SK-N-SH (cell line): ENCODE data around the gene IFNA2. TPM values are rescaled to one million over a fixed set of nuclear protein-coding genes. Genes with fewer than 3 reads are reported as not detected.

Experiments
- CTCF ChIA-PET: fragments of 300-600, 350-600 bp; formaldehyde crosslinking; extraction: SDS; loops from one replicate; lab custom pipeline; 2021; lab: Yijun Ruan, JAX
- POLR2A ChIA-PET: fragments of 350-600 bp; sonication (Branson Sonifier 250); formaldehyde crosslinking; extraction: SDS; loops from one replicate; lab custom pipeline; 2020; ENCODE audit warnings: antibody characterized with exemption, inconsistent platforms; lab: Yijun Ruan, JAX
- DNase-seq: peaks from one replicate; pipeline ENCODE4 v3.0.0; 2012
- H2AFZ ChIP-seq: fragments of 200-600 bp; sonication (generic); 2 replicates; pipeline ENCODE4 v1.8.1; 2016; ENCODE audit warnings: antibody characterized with exemption, mild to moderate bottlenecking, low read depth
- H3F3A ChIP-seq: fragments of 200-600 bp; sonication (generic); replicated peaks from 2 replicates; pipeline ENCODE3; 2016; ENCODE audit warnings: antibody characterized with exemption, mild to moderate bottlenecking; ENCODE audit not compliant: insufficient read depth
- H3K27ac ChIP-seq, 2 experiments: fragments of 200-500 bp in 1 of 2; fragments of 200-600 bp in 1 of 2; sonication (Bioruptor generic) in 1 of 2; sonication (generic), shearing (Covaris generic) in 1 of 2; 2 replicates each; pipeline versions ENCODE4 v1.5.1 to v1.6.1; 2014 to 2016; ENCODE audit warnings: low read depth in 2 of 2, inconsistent platforms in 1 of 2, low read length in 1 of 2, mild to moderate bottlenecking in 1 of 2, mixed read lengths in 1 of 2
- H3K27me3 ChIP-seq: fragments of 200-600 bp; sonication (generic), shearing (Covaris generic); 2 replicates; pipeline ENCODE4 v1.6.1; 2016; ENCODE audit warnings: mixed run types; ENCODE audit not compliant: insufficient read depth
- H3K36me3 ChIP-seq, 2 experiments: fragments of 200-500 bp in 1 of 2; fragments of 200-600 bp in 1 of 2; sonication (Bioruptor generic) in 1 of 2; sonication (generic) in 1 of 2; replicated peaks in 1 of 2; 2 replicates each; pipeline versions ENCODE3 to v1.5.1; 2014 to 2016; ENCODE audit warnings: low read length in 1 of 2, mild to moderate bottlenecking in 1 of 2; ENCODE audit not compliant: insufficient read depth in 2 of 2, control insufficient read depth in 1 of 2
- H3K4me1 ChIP-seq, 2 experiments: fragments of 200-500 bp in 1 of 2; fragments of 200-600 bp in 1 of 2; sonication (Bioruptor generic) in 1 of 2; sonication (generic), shearing (Covaris generic) in 1 of 2; 2 replicates each; pipeline versions ENCODE4 v1.5.1 to v1.6.1; 2014 to 2016; ENCODE audit warnings: low read depth in 1 of 2, low read length in 1 of 2, mixed run types in 1 of 2; ENCODE audit not compliant: insufficient read depth in 2 of 2, control insufficient read depth in 1 of 2
- H3K4me2 ChIP-seq: fragments of 200-600 bp; sonication (generic), shearing (Covaris generic); 2 replicates; pipeline ENCODE4 v1.6.1; 2017; ENCODE audit warnings: mixed run types
- H3K4me3 ChIP-seq, 2 experiments: fragments of 200-500 bp in 1 of 2; fragments of 200-600 bp in 1 of 2; sonication (Bioruptor generic) in 1 of 2; sonication (generic), shearing (Covaris generic) in 1 of 2; 2 replicates each; pipeline versions ENCODE4 v1.5.1 to v1.8.1; 2014 to 2016; ENCODE audit warnings: low read depth in 2 of 2, inconsistent platforms in 1 of 2, low read length in 1 of 2, mild to moderate bottlenecking in 1 of 2, mixed read lengths in 1 of 2, moderate library complexity in 1 of 2
- H3K79me2 ChIP-seq: fragments of 200-600 bp; sonication (generic); 2 replicates; pipeline ENCODE4 v1.8.1; 2017; ENCODE audit warnings: mild to moderate bottlenecking; ENCODE audit not compliant: insufficient read depth
- H3K9ac ChIP-seq: fragments of 200-600 bp; sonication (generic); 2 replicates; pipeline ENCODE4 v1.6.1; 2017; ENCODE audit warnings: mixed run types
- H3K9me2 ChIP-seq: fragments of 200-600 bp; sonication (generic); 2 replicates; pipeline ENCODE4 v1.6.1; 2017; ENCODE audit warnings: mixed run types
- H3K9me3 ChIP-seq: fragments of 200-600 bp; sonication (generic); 2 replicates; pipeline ENCODE4 v1.6.1; 2017; ENCODE audit warnings: mixed run types, mild to moderate bottlenecking, moderate library complexity
- H4K20me1 ChIP-seq: fragments of 200-600 bp; sonication (generic); 2 replicates; pipeline ENCODE4 v1.6.1; 2017; ENCODE audit warnings: mild to moderate bottlenecking, mixed run types; ENCODE audit not compliant: insufficient read depth
- CTCF ChIP-seq: fragments of 200-600 bp; sonication (generic); IDR thresholded peaks from 2 replicates; pipeline ENCODE4 v1.6.1; 2017; ENCODE audit warnings: antibody characterized with exemption, mild to moderate bottlenecking, moderate library complexity
- ELF1 ChIP-seq: IDR thresholded peaks from 2 replicates; pipeline ENCODE4 v1.4.0; 2012
- EP300 ChIP-seq, 2 experiments: IDR thresholded peaks; 2 replicates each; pipeline versions ENCODE4 v1.4.0 to v1.6.1; 2012; ENCODE audit warnings: borderline replicate concordance in 1 of 2, low read depth in 1 of 2, low read length in 1 of 2
- EZH2phosphoT487 ChIP-seq: fragments of 200-600 bp; sonication (generic); IDR thresholded peaks from 2 replicates; pipeline ENCODE4 v1.6.1; 2017; ENCODE audit warnings: low read depth, mixed run types, mild to moderate bottlenecking, antibody characterized with exemption, moderate library complexity, borderline replicate concordance
- FOSL2 ChIP-seq: IDR thresholded peaks from 2 replicates; pipeline ENCODE4 v1.4.0; 2012; ENCODE audit warnings: low read depth, mild to moderate bottlenecking, moderate library complexity, borderline replicate concordance
- FOXJ3 ChIP-seq: sonication (generic); formaldehyde crosslinking; IDR thresholded peaks from 2 replicates; pipeline ENCODE4 v1.5.1; 2020; ENCODE audit warnings: mild to moderate bottlenecking, missing genetic modification reagents
- FOXM1 ChIP-seq: IDR thresholded peaks from 2 replicates; pipeline ENCODE4 v1.4.0; 2012; ENCODE audit warnings: low read depth, mild to moderate bottlenecking
- GABPA ChIP-seq: IDR thresholded peaks from 2 replicates; pipeline ENCODE4 v1.4.0; 2012; ENCODE audit warnings: low read depth, mild to moderate bottlenecking
- GATA2 ChIP-seq: sonication (generic); formaldehyde crosslinking; IDR thresholded peaks from 2 replicates; pipeline ENCODE4 v1.5.0; 2020; ENCODE audit warnings: mild to moderate bottlenecking, missing genetic modification reagents
- NRF1 ChIP-seq: IDR thresholded peaks from 2 replicates; pipeline ENCODE4 v1.6.1; 2012; ENCODE audit warnings: low read depth, mild to moderate bottlenecking, low read length
- PBX3 ChIP-seq: IDR thresholded peaks from 2 replicates; pipeline ENCODE4; 2012
- RAD21 ChIP-seq: IDR thresholded peaks from 2 replicates; pipeline ENCODE4 v1.6.1; 2012; ENCODE audit warnings: mild to moderate bottlenecking, low read length
- SIN3A ChIP-seq: IDR thresholded peaks from 2 replicates; pipeline ENCODE4 v1.6.1; 2012; ENCODE audit warnings: low read depth, mild to moderate bottlenecking, low read length, moderate library complexity, borderline replicate concordance
- SMC3 ChIP-seq: IDR thresholded peaks from 2 replicates; pipeline ENCODE4 v1.6.1; 2012; ENCODE audit warnings: low read depth, low read length, improper control_type of control experiment
- TCF12 ChIP-seq: IDR thresholded peaks from 2 replicates; pipeline ENCODE4 v1.4.0; 2012
- TEAD4 ChIP-seq: IDR thresholded peaks from 2 replicates; pipeline ENCODE4 v1.4.0; 2012; ENCODE audit warnings: mild to moderate bottlenecking, borderline replicate concordance; ENCODE audit not compliant: insufficient read depth
- USF2 ChIP-seq: fragments of 150-350 bp; IDR thresholded peaks from 2 replicates; pipeline ENCODE4 v1.6.1; 2017; ENCODE audit warnings: antibody characterized with exemption, low read length, low read depth, borderline replicate concordance
- YY1 ChIP-seq: IDR thresholded peaks from 2 replicates; pipeline ENCODE4 v1.4.0; 2012; ENCODE audit warnings: low read depth, mild to moderate bottlenecking
- WGBS: methylation state at CpG from one replicate; pipeline ENCODE4 v1.1.6; 2017; ENCODE audit warnings: low lambda C conversion rate; 5-methylcytosine and 5-hydroxymethylcytosine counted together
- polyA plus RNA-seq, 3 experiments: library from polyadenylated mRNA; depleted of rRNA; stranded (reverse); fragments of >200 nt; gene quantifications; 2 replicates each; pipeline ENCODE4 v1.2.3, GENCODE V29; 2012

IFNA2 gene
- polyA plus RNA-seq, 1 of the 3 experiments (the other 2 are of a cell fraction): not detected

- Histone ChIP-seq H3K36me3 (no peaks in the 10 kb centered on the region), H3K27me3 (no peaks in the 10 kb centered on the region; the same call in 1 of the 2 replicates), H3F3A (no peaks in the 10 kb centered on the region), H2AFZ (no peak overlapping the region), H3K9ac (no peak overlapping the region), H3K9me2 (no peaks in the 10 kb centered on the region), H3K79me2 (no peaks in the 10 kb centered on the region), H3K4me2 (no peak overlapping the region), H3K4me3 (no peak overlapping the region), H3K4me1 (no peaks in the 10 kb centered on the region), H4K20me1 (no peaks in the 10 kb centered on the region), H3K9me3 (no peaks in the 10 kb centered on the region), H3K27ac (no peak overlapping the region)
- DNase-seq: no peak
- WGBS: 11% methylated on average over 2 of the region's 2 CpGs
- POLR2A ChIA-PET: no interaction called here
- peak; percentile 51; the same call in 1 of the 2 replicates for TF ChIP-seq EZH2phosphoT487
- no peak for TF ChIP-seq ELF1
- CTCF ChIA-PET: interaction anchor here (0.7 to 1.9 kb wide), 4 partner anchors 23 to 580 kb away, joined by 3 to 7 read pairs (median 5); no protein-coding TSS in a partner anchor
These were observed 47.7 kb upstream of the IFNA2 start for GRCh38 chr9:21432672-21433425.

GRCh38 chr9:21429191-21429590 lies 44.0 kb upstream of the IFNA2 start:
- CTCF ChIA-PET: interaction anchor here (0.6 kb wide), 1 partner anchor 810 kb away, joined by 3 read pairs; no protein-coding TSS in a partner anchor
- 4% methylated on average over 2 of the region's 2 CpGs for WGBS
- Histone ChIP-seq H4K20me1 (no peaks in the 10 kb centered on the region), H3K9ac (no peak overlapping the region), H3K79me2 (no peaks in the 10 kb centered on the region), H3K36me3 (no peaks in the 10 kb centered on the region), H3K4me2 (no peak overlapping the region), H3K9me2 (no peaks in the 10 kb centered on the region), H3F3A (no peaks in the 10 kb centered on the region), H3K27me3 (no peaks in the 10 kb centered on the region; the same call in 1 of the 2 replicates), H3K4me1 (no peaks in the 10 kb centered on the region), H3K27ac (no peak overlapping the region), H2AFZ (no peak overlapping the region), H3K4me3 (no peak overlapping the region), H3K9me3 (no peaks in the 10 kb centered on the region)
- POLR2A ChIA-PET: no interaction called here
- TF ChIP-seq TEAD4 (no peak), TCF12 (no peak), YY1 (no peak), RAD21 (no peak), FOSL2 (no peak), NRF1 (no peak), FOXJ3 (CRISPR knock-in tag) (no peak), FOXM1 (no peak), CTCF (no peak), SMC3 (no peak), SIN3A (no peak), USF2 (no peak), EZH2phosphoT487 (no peak), GABPA (no peak), ELF1 (no peak), PBX3 (no peak), GATA2 (CRISPR knock-in tag) (no peak), EP300 (IDR thresholded peaks at IDR 0.05; ENCODE audit: borderline replicate concordance in 1 of 2, low read depth in 1 of 2, low read length in 1 of 2) (no peak)
- no peak for DNase-seq
